Testis (tissue), 3 donors: Measurements from ENCODE around the gene INPP4A. TPM values are rescaled to one million over a fixed set of nuclear protein-coding genes. Genes with fewer than 3 reads are reported as not detected.

ENCODE experiments used
- DNase-seq: peaks from one replicate; pipeline ENCODE4 v3.0.0-alpha.2; 2019
- H3K27ac ChIP-seq, 2 donors: fragments of 200-600 bp; sonication (generic); one replicate each; pipeline ENCODE4 v1.5.1; 2019
- H3K27me3 ChIP-seq: fragments of 200-600 bp; sonication (generic); one replicate; pipeline ENCODE4 v1.5.1; 2019
- H3K36me3 ChIP-seq: fragments of 200-600 bp; sonication (generic); one replicate; pipeline ENCODE4 v1.5.1; 2017; ENCODE audit warnings: low read depth; ENCODE audit errors: missing control alignments
- H3K4me1 ChIP-seq: fragments of 200-600 bp; sonication (generic); one replicate; pipeline ENCODE4 v1.5.1; 2019
- H3K4me3 ChIP-seq, 2 donors: fragments of 200-600 bp; sonication (generic); one replicate each; pipeline ENCODE4 v1.5.1; 2017 to 2019
- H3K9me3 ChIP-seq: fragments of 200-600 bp; sonication (generic); one replicate; pipeline ENCODE4 v1.5.1; 2017
- POLR2A ChIP-seq: fragments of 450-650 bp; IDR thresholded peaks from one replicate; pipeline ENCODE4 v1.6.1; 2017; ENCODE audit warnings: antibody characterized with exemption, mild to moderate bottlenecking, moderate library complexity
- WGBS, 2 donors: methylation state at CpG; one replicate each; pipeline ENCODE4 v1.1.5; 2018; 5-methylcytosine and 5-hydroxymethylcytosine counted together
- intact Hi-C: fragments of 100-400 bp; cut with DNase I; formaldehyde crosslinking; loops from one replicate; pipeline ENCODE4 v1.15.1; 2023; ENCODE audit warnings: low total_unique reads
- polyA plus RNA-seq: library from polyadenylated mRNA; stranded (reverse); fragments of 350-450 nt; fragmentation: Illumina TruSeq; extraction: RNeasy Lipid Tissue Mini Kit (QIAGEN cat#74804); gene quantifications from one replicate; pipeline ENCODE4 v1.2.3, GENCODE V29; 2014; ENCODE audit warnings: low read depth, low replicate concordance; ENCODE audit not compliant: insufficient read depth
- total RNA-seq, 2 donors: library from RNA; depleted of rRNA; stranded (reverse); fragments of >200 nt; gene quantifications; one replicate each; pipeline ENCODE4 v1.2.3, GENCODE V29; 2016
- TF ChIP-seq, protein P1 (sequence below), 3 experiments: fragments of 450-650 bp in 2 of 3; fragments of 200-600 bp in 1 of 3; sonication (generic) in 1 of 3; IDR thresholded peaks; one replicate each; pipeline ENCODE4 v1.5.1; 2016 to 2019; ENCODE audit warnings: antibody characterized with exemption in 3 of 3, mild to moderate bottlenecking in 2 of 3, moderate library complexity in 1 of 3

INPP4A gene
- total and polyA plus RNA-seq, 3 donors from 2014 or later, result 13.3 to 42.9 (median 35.6) TPM

DNA sequence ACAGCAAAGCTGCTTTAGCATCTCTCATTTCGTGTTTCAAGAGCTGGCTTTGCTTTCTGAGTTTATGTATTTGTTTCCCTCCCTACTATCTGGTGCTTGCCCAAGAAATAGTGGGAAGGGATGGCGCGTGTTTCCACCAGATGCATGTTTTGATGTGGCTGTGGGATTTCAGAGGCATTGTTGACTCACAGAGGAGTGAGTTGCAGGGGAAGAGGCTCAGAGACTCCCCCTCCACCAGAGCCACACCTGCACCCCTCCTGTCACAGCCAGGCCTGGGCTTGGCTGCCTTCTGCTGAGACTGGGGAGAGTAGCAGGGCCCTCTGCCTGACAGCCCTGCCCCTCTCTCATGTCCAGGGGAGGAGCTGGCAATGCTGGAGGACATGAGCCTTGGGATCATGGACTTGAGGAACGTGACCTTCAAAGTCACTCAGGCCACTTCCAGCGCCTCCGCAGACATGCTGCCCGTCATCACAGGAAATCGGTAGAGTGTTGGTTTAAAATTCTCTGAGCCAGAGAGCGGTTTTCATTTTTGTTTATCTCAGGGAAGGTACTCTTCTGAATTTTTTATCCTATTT, 120.7 kb downstream of the INPP4A start:
- H3K4me3 ChIP-seq, result no peak overlapping the region
- no peaks in the 10 kb centered on the region for H3K4me1 ChIP-seq
- no peaks in the 10 kb centered on the region for H3K36me3 ChIP-seq
- H3K27ac ChIP-seq, result no peak overlapping the region
- no peak for DNase-seq
- 90 to 91% methylated on average over 9 of the region's 9 CpGs for WGBS, 2 donors
- intact Hi-C loops, result no loop called here
- TF ChIP-seq POLR2A, result no peak
- TF ChIP-seq, protein P1, sequence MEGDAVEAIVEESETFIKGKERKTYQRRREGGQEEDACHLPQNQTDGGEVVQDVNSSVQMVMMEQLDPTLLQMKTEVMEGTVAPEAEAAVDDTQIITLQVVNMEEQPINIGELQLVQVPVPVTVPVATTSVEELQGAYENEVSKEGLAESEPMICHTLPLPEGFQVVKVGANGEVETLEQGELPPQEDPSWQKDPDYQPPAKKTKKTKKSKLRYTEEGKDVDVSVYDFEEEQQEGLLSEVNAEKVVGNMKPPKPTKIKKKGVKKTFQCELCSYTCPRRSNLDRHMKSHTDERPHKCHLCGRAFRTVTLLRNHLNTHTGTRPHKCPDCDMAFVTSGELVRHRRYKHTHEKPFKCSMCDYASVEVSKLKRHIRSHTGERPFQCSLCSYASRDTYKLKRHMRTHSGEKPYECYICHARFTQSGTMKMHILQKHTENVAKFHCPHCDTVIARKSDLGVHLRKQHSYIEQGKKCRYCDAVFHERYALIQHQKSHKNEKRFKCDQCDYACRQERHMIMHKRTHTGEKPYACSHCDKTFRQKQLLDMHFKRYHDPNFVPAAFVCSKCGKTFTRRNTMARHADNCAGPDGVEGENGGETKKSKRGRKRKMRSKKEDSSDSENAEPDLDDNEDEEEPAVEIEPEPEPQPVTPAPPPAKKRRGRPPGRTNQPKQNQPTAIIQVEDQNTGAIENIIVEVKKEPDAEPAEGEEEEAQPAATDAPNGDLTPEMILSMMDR (IDR thresholded peaks at IDR 0.05), result no peak
- no peaks in the 10 kb centered on the region for H3K27me3 ChIP-seq
- H3K9me3 ChIP-seq, result no peaks in the 10 kb centered on the region

GRCh38 chr2:98565941-98566340, 121.3 kb downstream of the INPP4A start:
- Histone ChIP-seq H3K9me3 (no peaks in the 10 kb centered on the region), H3K36me3 (no peaks in the 10 kb centered on the region), H3K4me1 (no peaks in the 10 kb centered on the region), H3K27me3 (no peaks in the 10 kb centered on the region), H3K4me3 (no peak overlapping the region), H3K27ac (no peak overlapping the region)
- no peak for TF ChIP-seq POLR2A
- TF ChIP-seq, protein P1 (IDR thresholded peaks at IDR 0.05), result no peak
- WGBS, 2 donors, result 94 to 95% methylated on average over 19 of the region's 19 CpGs
- intact Hi-C loops, result no loop called here
- no peak for DNase-seq

DNA sequence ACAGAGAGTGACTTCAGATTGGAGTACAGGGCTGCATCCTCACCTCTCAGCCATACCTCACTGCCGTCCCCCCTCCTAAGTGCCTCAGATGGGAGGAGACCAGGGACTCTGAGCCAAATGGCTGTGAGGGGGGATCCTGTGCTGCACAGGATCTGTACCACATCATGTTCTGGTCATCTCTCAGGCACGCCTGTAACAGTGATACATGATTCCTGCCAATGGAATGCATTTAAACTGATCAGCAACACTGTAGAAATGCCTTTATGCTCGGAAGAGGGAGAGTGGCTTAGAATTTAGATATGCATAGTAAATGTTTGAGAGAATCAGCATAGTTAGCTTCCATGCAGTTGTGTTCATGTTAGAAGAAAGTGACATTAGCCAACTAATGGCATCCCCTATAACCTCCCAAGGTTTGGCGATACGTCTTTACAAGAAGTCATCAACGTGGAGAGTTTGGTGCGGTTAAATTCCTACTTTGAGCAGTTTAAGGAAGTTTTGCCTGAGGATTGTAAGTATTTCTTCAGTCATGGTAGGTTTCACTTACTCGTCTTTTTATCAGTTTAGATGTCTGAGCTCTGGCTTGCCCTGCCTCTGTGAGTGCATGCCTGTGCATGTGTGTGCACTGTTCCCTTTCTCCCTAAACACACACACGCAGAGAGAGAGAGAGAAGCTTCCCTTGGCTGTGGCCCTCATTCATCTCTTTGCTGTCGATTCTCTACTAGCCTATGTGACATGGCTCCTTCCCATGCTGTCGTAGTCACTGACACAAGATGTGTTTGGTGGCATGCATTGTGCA, 123.7 kb downstream of the INPP4A start:
- TF ChIP-seq, protein P1 (IDR thresholded peaks at IDR 0.05), result no peak
- TF ChIP-seq POLR2A, result no peak
- no peak for DNase-seq
- H3K9me3 ChIP-seq, result no peaks in the 10 kb centered on the region
- no peaks in the 10 kb centered on the region for H3K4me1 ChIP-seq
- H3K27ac ChIP-seq, result no peak overlapping the region
- WGBS, 2 donors, result 92 to 97% methylated on average over 10 to 11 of the region's 11 CpGs
- H3K27me3 ChIP-seq, result no peaks in the 10 kb centered on the region
- intact Hi-C loops, result no loop called here
- H3K4me3 ChIP-seq, result no peak overlapping the region
- no peaks in the 10 kb centered on the region for H3K36me3 ChIP-seq

DNA sequence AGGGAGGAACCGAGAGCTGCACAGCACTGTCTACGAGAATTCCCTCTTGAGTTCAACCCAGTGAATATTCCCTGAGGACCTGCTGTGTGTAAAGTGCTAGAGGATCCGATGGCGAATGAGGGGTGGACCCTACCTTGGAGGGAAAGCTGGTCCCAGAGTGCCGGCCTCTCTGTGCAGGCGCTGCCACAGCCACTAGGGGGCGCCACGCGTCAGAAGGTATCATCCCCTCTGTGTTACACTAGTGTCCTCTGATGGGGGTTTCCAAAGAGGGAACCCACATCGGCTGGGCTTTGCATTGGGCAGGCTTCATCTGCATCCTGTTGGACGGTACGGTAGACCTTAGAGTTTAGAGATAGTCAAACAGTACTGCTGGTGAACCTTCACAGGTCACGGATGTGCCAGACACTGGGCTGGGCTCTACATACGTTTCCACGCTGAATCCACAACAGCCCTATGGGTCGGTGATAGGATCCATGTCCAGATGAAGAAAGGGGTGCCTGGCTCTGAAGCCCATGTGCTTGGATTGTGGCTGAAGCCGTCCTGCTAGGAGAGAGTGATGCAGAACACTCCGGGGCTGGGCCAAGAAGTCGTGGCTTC, 124.6 kb downstream of the INPP4A start:
- TF ChIP-seq, protein P1 (IDR thresholded peaks at IDR 0.05), result peak; percentile 41 to 89 (median 61)
- no peak for TF ChIP-seq POLR2A
- Histone ChIP-seq H3K9me3 (no peaks in the 10 kb centered on the region), H3K27me3 (no peaks in the 10 kb centered on the region), H3K36me3 (no peaks in the 10 kb centered on the region), H3K4me3 (no peak overlapping the region), H3K4me1 (no peaks in the 10 kb centered on the region), H3K27ac (no peak overlapping the region)
- DNase-seq, result peak; percentile 70
- WGBS, 2 donors, result 83 to 95% methylated on average over 11 to 19 of the region's 19 CpGs
- intact Hi-C loops, result no loop called here
